D721Med (cell line): Measurements from ENCODE around the gene USH1C.

Source experiments
- DNase-seq: peaks from one replicate; pipeline ENCODE4 v3.0.0; 2011; ENCODE audit warnings: low spot score; ENCODE audit not compliant: insufficient read length
- FAIRE-seq: peaks from 2 replicates; lab custom pipeline; 2011; peaks lifted over from hg19 to GRCh38; lab: Jason Lieb, UNC
- CTCF ChIP-seq: IDR thresholded peaks from 2 replicates; pipeline ENCODE4 v1.5.1; 2012; ENCODE audit warnings: mild to moderate bottlenecking, control low read depth; ENCODE audit not compliant: insufficient read depth; ENCODE audit errors: missing control alignments

The USH1C gene

GRCh38 chr11:17486646-17487045 lies 57.6 kb downstream of the USH1C start:
- FAIRE-seq (no peak), DNase-seq (no peak)
- TF ChIP-seq CTCF = no peak

DNA sequence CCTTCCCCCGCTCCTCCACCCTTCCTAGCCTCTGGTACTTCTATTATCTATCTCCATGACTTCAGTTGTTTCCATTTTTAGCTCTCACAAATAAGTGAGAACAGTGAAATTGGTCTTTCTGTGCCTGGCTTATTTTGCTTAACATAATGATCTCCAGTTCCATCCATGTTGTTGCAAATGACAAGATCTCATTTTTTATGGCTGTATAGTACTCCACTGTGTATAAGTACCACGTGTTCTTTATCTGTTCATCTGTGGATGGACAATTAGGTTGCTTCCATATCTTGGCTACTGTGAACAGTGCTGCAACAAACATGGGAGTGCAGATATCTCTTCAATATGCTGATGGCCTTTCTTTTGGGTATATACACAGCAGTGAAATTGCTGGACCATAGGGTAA lies 60.7 kb downstream of the USH1C start:
- DNase-seq (no peak), FAIRE-seq (no peak)
- no peak for TF ChIP-seq CTCF

GRCh38 chr11:17481905-17482304 lies 62.3 kb downstream of the USH1C start:
- DNase-seq (no peak), FAIRE-seq (no peak)
- TF ChIP-seq CTCF = no peak

DNA sequence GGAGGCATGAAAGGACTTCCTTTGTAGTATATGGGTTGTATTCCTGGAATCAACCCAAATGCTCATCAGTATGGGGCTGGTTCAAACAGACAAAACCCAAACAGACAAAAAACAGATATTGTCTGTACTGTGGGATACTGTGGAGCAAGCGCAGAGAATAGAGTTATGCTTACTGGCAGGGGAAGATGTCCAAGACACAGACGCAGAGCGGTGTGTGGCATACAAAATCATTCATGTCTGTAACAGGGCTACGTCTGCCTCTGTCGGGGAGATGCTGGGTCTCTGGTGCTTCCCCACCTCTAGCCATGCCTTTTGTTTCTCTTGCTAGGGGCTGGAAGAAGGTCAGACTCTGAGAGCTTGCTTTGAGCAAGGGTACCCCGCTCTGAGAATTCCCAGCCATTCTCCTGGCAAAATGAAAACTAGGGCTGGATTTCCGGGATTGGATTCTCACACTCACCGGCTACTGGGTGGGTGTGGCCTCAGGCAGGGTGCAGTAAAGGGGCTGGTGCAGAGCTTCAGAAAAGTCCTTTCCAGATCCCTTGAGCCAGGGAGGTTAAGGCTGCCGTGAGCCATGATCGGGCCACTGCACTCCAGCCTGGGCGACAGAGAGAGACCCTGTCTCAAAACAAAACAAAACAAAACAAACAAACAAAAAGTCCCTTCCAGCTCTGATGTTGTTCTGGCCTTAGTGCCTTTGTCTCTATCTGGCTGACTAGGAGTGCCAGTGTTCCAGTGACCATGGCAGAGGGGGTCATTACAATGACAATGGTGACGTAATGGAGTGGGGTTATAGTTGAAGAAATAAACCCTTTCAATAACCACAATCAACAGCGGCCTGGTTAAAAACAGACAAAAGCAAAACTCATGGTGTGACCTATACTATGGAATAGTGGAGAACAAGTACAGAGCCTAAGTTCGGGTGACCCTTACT lies 64.7 kb downstream of the USH1C start:
- TF ChIP-seq CTCF = no peak
- DNase-seq (peak; percentile 87), FAIRE-seq (peak; percentile 60)

GRCh38 chr11:17478070-17478469 lies 66.1 kb downstream of the USH1C start:
- FAIRE-seq (no peak), DNase-seq (no peak)
- no peak for TF ChIP-seq CTCF

DNA sequence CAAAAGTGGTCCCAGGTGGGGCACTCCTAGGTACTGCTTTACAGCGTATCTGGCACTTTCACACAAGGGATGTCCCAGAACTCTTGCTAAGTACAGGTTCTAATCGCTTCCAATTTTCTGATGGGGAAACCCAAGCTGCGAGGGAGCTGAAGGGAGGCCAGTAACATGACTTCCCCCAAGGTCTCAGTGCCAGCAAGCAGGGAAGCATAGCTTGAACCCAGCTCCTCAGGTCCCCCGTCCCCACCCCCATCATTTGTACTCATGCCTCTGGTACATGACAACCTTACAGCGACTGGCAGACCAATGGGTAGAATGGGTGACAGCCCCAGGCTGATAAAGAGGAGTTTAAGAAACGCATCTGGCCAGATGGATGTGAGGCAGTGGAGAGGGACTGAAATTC lies 66.9 kb downstream of the USH1C start:
- TF ChIP-seq CTCF = no peak
- DNase-seq (no peak), FAIRE-seq (no peak)

GRCh38 chr11:17477084-17477333 lies 67.2 kb downstream of the USH1C start:
- TF ChIP-seq CTCF = no peak
- FAIRE-seq (no peak), DNase-seq (no peak)
